Mesodermal cell (in vitro differentiated cells): Measurements from ENCODE around the gene FAM114A2.

ENCODE experiments used
- H3K27ac ChIP-seq: 2 replicates; pipeline ENCODE4 v1.7.0; 2013; ENCODE audit warnings: mild to moderate bottlenecking, low read depth, low read length, moderate library complexity; ENCODE audit not compliant: severe bottlenecking
- H3K36me3 ChIP-seq: 2 replicates; pipeline ENCODE4 v1.7.1; 2013; ENCODE audit warnings: mild to moderate bottlenecking, low read length, moderate library complexity; ENCODE audit not compliant: control insufficient read depth, insufficient read depth
- H3K4me1 ChIP-seq: one replicate; pipeline ENCODE4 v1.7.1; 2013; ENCODE audit warnings: mild to moderate bottlenecking, low read length; ENCODE audit not compliant: insufficient read depth, control insufficient read depth, poor library complexity, severe bottlenecking
- H3K4me3 ChIP-seq: 2 replicates; pipeline ENCODE4 v1.7.0; 2013; ENCODE audit warnings: low read length, control low read depth, mild to moderate bottlenecking; ENCODE audit not compliant: insufficient read depth, poor library complexity, severe bottlenecking; ENCODE audit errors: extremely low read depth
- H3K9me3 ChIP-seq: 2 replicates; pipeline ENCODE4 v1.7.1; 2013; ENCODE audit warnings: mild to moderate bottlenecking, low read length, moderate library complexity; ENCODE audit not compliant: control insufficient read depth
- WGBS, 2 experiments: methylation state at CpG; one replicate each; pipeline ENCODE4 v1.1.5; 2013; ENCODE audit warnings: missing lambda C conversion rate in 2 of 2; ENCODE audit not compliant: insufficient coverage in 2 of 2; 5-methylcytosine and 5-hydroxymethylcytosine counted together

Gene FAM114A2

DNA sequence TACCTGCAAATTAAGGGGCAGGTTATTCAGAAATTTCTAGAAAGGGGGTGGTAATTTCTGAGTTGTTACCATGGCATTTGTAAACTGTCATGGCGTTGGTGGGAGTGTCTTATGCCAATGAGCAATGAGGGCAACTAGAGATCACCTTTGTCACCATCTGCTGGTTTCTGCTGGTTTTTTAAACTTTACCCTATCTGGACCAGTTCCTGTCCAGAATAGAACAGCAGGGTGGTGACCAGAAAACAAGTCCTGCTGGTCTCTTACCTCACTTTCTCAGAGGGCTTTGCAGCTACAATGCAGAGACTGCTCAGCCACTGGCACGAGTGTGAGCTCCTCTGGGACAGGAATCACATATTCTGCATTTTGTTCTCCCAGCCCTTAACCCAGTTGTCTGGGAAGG, 51.4 kb downstream of the FAM114A2 start:
- Histone ChIP-seq H3K4me3 (no peak overlapping the region), H3K9me3 (no peaks in the 10 kb centered on the region), H3K4me1 (no peaks in the 10 kb centered on the region), H3K27ac (no peak overlapping the region), H3K36me3 (no peaks in the 10 kb centered on the region)
- WGBS, 2 experiments, result 100% methylated on average over 1 to 2 of the region's 2 CpGs

GRCh38 chr5:153985498-153985897, 53.2 kb downstream of the FAM114A2 start:
- Histone ChIP-seq H3K9me3 (no peaks in the 10 kb centered on the region), H3K4me3 (no peak overlapping the region), H3K4me1 (no peaks in the 10 kb centered on the region), H3K27ac (no peak overlapping the region), H3K36me3 (no peaks in the 10 kb centered on the region)
- WGBS, 2 experiments, result 75 to 100% methylated on average over 2 of the region's 3 CpGs

DNA sequence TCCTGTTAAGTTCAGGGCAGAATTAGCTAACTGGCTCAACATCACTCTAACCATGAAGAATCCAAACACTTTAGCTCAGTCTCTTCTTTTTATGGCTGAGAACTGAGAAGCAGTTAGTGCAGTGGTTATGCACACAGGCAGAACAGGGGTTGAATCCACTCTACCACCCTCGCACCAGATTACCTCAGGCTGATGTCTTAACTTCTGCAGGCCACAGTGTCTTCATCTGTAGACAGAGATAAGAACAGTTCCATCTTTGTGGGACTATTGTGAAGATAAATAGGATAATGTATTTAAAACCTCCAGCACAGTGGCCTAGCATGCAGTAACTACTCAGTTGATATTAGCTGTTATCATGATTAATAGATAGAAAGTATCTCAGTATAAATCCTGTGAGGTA, 54.8 kb downstream of the FAM114A2 start:
- no CpG with 5 or more reads among the region's 1 CpG for WGBS, 2 experiments
- no peaks in the 10 kb centered on the region for H3K36me3 ChIP-seq
- no peaks in the 10 kb centered on the region for H3K9me3 ChIP-seq
- no peaks in the 10 kb centered on the region for H3K4me1 ChIP-seq
- no peak overlapping the region for H3K27ac ChIP-seq
- no peak overlapping the region for H3K4me3 ChIP-seq

- no peak overlapping the region for H3K27ac ChIP-seq
- no peak overlapping the region for H3K4me3 ChIP-seq
- H3K9me3 ChIP-seq, result no peaks in the 10 kb centered on the region
- no peaks in the 10 kb centered on the region for H3K4me1 ChIP-seq
- WGBS, 2 experiments, result no CpG with 5 or more reads among the region's 4 CpGs
- no peaks in the 10 kb centered on the region for H3K36me3 ChIP-seq
These were observed 56.7 kb downstream of the FAM114A2 start for GRCh38 chr5:153981905-153982605.

DNA sequence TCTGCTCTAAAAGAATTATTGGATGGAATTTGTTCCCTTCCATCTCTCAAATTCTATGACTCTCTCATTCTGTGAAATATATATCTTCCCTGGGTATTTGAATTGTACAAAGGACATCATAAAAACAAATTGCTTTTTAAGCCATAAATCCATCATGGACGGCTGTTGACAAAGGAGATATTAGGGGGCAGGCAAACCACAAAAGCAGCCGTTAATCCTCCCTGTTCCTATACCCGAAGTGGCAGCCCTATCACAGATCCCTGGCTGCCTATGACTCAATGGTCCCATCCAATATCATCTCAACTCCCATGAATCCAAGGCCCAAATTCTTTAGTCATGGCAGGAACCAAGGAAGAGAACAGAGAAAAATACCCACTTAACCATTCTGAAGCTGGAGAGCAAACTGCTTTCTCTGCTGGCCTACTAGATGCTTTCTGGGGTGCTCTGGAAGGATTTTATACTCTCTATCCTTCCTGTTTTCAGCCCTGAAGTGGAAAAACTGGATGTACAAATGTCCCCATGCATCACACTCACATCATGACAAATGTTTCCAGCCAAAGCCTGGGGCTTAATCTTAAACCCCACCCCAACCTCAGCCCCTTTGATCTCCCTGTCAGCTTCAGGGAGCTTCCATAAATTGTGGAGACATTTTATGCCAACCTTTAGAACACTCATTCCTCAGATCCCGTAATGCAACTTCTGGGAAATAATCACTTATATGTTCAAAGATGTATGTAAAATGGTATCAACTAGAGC, 59.5 kb downstream of the FAM114A2 start:
- Histone ChIP-seq H3K4me3 (no peak overlapping the region), H3K4me1 (no peaks in the 10 kb centered on the region), H3K9me3 (no peaks in the 10 kb centered on the region), H3K27ac (no peak overlapping the region), H3K36me3 (no peaks in the 10 kb centered on the region)
- 73 to 89% methylated on average over 2 to 3 of the region's 4 CpGs for WGBS, 2 experiments

DNA sequence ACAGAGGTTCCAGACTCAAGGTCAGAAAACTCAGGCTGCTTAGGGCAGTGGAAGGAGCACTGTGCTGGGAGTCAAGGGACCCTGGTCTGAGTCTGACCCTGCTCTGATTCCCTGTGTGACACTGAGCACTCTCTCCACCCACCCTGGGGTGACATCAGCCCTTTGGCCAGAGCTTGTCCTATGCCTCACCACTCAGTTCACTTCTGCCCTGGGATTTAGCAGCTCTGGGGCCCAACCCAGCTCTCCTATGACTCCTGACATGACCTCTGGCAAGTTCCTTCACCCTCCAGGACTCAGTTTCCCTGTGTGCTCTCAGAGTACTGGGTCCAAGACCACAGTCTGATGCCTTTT, 63.9 kb downstream of the FAM114A2 start:
- Histone ChIP-seq H3K4me1 (no peaks in the 10 kb centered on the region), H3K27ac (no peak overlapping the region), H3K4me3 (no peak overlapping the region), H3K9me3 (no peaks in the 10 kb centered on the region), H3K36me3 (no peaks in the 10 kb centered on the region)

DNA sequence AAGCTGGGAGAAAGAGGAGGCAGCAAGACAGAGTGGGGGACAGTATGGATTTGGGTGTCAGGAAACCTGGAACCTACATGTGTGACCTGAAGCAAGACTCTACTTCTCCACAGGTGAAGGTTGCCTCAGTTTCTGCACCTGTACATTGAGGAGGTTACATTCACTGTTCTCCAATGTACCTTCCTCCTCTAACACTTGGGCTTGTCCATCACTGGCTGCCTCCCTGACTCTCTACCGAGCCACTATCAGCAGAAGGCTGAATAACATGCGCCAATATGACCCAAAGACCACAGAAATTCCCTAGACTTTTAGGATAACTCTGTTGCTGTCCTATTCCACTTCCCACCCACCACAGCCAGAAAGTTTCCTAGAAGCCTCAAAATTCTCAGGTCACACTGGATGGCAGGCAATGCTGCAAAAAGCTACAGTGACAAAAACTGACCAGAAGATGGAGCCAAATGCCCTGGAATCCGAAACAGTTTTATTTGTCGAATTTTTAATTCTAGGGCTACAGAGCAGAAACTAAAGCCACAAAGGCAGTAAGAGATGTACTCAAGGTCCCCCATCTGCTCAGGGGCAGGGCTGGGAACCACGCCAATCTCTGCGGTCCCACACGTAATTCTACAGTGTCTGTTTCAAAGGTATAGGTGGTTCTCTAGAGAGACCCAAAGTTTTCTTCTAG, 64.4 kb downstream of the FAM114A2 start:
- Histone ChIP-seq H3K9me3 (no peaks in the 10 kb centered on the region), H3K4me1 (no peaks in the 10 kb centered on the region), H3K27ac (no peak overlapping the region), H3K4me3 (no peak overlapping the region), H3K36me3 (no peaks in the 10 kb centered on the region)
- 30 to 54% methylated on average over 7 of the region's 7 CpGs for WGBS, 2 experiments

GRCh38 chr5:153972240-153972639, 66.5 kb downstream of the FAM114A2 start:
- H3K4me1 ChIP-seq, result no peaks in the 10 kb centered on the region
- H3K9me3 ChIP-seq, result no peaks in the 10 kb centered on the region
- H3K27ac ChIP-seq, result no peak overlapping the region
- 71 to 100% methylated on average over 2 of the region's 2 CpGs for WGBS, 2 experiments
- H3K4me3 ChIP-seq, result no peak overlapping the region
- no peaks in the 10 kb centered on the region for H3K36me3 ChIP-seq

GRCh38 chr5:153970496-153970895, 68.2 kb downstream of the FAM114A2 start:
- Histone ChIP-seq H3K9me3 (no peaks in the 10 kb centered on the region), H3K27ac (no peak overlapping the region), H3K4me3 (no peak overlapping the region), H3K4me1 (no peaks in the 10 kb centered on the region), H3K36me3 (no peaks in the 10 kb centered on the region)
- WGBS, 2 experiments, result 69% methylated on average over 3 of the region's 3 CpGs; no CpG with 5 or more reads in 1 of the 2 experiments

GRCh38 chr5:153969563-153969895, 69.2 kb downstream of the FAM114A2 start:
- H3K36me3 ChIP-seq, result no peaks in the 10 kb centered on the region
- H3K9me3 ChIP-seq, result no peaks in the 10 kb centered on the region
- WGBS, 2 experiments, result 90 to 97% methylated on average over 2 to 3 of the region's 3 CpGs
- peaks cover 4% of the 10 kb centered on the region for H3K4me1 ChIP-seq
- no peak overlapping the region for H3K4me3 ChIP-seq
- H3K27ac ChIP-seq, result no peak overlapping the region
